GM18502 (cell line): ENCODE data around the gene SREBF2.
A peak's percentile ranks its signal among the peaks of the same experiment; 100 is the strongest.
"Not testable (repeated sequence)": the region's sequence is repeated elsewhere in the genome, so short reads cannot be mapped to it uniquely, and the experiment has no call there.

ENCODE experiments used
- ATAC-seq: cut with Tn5 transposase; IDR thresholded peaks from one replicate; pipeline ENCODE4 v1.9.1; 2021; ENCODE audit warnings: mild to moderate bottlenecking; ENCODE audit not compliant: unreplicated experiment, poor library complexity

The SREBF2 gene

DNA sequence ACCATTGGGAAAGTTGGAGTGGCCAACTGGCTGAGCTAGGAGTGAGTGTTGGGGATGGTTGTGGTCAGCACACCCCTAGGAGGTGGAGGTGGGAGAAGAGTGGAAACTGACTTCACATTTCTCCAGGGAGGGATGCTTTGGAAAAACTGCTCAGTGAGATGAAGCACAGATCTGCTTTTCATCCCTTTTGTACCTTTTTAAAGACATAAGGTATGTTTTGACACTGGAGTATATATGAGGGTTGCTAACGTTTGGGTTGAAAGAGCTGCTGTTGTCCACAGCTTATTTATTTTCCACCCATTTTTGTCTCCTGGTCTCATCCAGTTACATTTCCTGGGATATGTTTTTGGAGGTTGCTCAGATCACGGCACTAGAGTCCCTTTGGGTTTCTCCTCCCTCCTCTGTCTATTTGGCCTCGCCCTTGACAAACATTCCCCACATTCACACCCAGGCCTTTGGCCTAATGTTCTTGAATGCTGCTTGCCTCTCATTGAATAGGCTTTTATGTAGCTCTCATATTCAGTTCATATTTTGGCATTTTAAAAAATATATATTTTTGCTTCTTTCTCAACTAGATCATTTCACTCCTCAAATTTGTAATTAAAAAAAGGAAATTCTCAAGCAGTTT lies 8.3 kb downstream of the SREBF2 start:
- ATAC-seq = no peak

DNA sequence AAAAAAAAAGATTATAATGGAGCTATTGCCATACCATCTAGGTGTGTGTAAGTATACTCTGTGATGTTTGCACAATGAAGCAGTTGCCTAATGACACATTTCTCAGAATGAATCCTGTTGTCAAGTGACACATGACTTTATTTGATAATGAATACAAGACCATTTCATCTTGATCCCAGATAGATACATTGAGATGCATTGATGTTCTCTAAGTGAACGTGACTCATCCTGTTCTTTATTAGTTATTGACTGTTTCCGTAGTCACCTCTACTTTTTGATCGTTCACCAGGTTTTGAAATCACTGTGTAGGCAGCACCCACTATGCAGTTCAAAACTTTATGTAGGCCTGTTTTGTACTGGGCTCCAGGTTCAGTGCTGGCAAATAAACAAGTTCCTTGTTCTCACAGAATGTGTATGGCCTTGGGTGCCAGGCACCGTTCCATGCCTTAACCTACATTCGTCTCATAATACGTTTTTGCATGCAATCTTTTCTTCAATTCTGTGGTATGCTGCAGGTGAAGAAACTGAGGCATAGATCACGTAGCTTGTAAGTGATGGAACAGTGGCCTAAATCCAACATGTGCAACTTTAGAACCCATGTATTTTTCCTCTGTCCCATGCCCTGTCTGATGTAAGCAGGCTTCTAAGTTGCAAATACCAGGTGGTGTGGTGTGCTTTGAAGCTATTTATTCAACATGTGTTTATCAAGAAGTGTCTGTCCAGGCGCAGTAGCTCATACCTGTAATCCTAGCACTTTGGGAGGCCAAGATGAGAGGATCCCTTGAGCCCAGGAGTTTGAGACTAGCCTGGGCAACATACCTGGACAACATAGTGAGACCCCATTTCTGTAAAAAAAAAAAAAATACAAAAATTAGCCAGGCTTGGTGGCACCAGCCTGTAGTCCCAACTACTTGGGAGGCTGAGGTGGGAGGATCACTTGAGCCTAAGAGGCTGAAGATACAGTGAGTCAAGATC lies 10.4 kb downstream of the SREBF2 start:
- ATAC-seq = no peak

DNA sequence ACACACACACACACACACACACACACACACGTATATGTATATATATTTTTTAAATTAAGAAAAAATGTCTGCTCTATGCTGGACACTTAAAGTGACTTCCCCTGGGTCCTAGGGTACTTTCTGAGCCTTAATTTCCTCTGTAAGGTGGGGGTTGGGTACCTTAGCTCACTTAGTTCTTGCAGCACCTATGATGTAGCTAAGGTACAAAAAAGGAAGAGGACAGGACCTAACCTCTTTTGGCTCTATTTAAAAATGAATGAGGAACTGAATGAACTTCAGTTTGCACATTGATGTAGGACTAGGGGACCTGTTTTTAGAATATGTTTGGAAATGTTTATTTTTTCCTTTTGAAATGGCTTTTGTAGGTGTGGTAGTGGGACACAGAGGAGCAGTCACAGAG lies 11.1 kb downstream of the SREBF2 start:
- ATAC-seq = no peak

DNA sequence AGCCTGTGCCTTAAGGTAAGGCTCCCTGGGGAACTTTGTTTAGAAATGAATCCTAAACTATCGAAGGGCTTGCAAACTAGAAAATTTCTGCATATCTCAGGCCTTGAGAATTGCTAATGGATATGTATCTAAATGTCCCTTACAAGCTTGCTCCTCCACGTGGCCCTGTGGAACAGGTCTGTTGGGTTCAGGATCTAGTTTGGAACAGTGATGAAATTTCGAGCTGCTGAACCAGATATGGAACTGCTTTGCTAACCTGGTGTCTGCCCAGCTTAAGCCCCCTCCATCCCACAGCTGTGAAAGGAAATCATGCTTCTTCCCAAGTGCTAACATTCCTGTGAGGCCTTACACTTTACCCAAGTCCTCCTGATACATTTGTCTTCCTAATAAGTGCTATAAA lies 11.6 kb downstream of the SREBF2 start:
- ATAC-seq = no peak

GRCh38 chr22:41845380-41846267 lies 12.7 kb downstream of the SREBF2 start:
- no peak for ATAC-seq

DNA sequence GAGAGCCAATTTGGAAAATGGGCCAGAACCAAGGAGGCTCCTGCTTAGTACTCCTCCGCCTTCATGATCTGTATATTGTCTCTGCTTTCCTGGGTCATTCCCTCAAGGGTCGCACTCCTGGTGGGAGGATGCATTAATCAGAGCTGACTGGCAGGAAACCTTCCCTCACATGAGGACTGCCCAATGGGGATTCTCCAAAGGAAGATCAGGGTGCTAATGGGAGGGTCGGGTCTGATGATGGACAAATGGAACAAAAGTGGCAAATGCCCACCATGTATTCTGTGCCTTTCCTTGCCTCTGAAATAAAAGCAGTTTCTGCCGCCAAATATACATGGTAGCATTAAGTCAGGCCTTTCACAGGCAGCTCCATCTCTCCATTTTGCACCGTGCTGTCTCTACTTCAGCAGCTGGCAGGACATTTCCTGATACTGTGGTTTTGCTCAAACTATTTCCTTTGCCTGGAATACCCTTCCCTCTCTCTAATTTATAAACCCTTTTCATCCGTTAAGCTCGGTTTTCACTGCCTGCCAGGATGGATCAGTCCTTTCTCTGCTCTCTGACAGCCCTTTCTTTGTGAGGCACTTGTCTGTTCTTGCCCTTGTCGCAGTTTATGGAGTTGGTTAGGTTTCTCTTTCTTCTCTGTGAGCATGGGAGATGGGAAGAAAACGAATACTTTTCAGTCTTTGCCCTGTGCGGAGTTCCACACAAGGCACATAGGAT lies 13.5 kb downstream of the SREBF2 start:
- ATAC-seq = no peak

GRCh38 chr22:41847300-41847699 lies 14.4 kb downstream of the SREBF2 start:
- no peak for ATAC-seq

DNA sequence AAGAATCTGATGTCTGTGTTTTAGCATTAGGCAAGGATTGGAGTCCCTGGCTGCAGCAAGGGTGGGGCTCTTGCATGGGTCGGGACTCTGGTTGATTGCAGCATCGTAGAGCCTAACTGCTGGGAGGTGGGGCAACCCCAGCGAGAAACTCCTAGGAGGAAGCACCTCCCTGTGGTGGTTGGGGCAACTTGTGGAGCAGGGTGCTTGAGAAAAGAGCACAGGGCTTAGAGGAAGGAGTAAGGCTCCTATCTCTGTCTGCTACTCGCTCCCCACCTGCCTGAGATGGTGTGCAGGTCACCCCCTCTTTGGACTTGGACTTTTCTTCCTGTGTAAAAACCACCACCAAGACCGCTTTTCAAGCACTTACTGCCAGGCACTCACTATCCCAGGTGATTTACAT lies 15.6 kb downstream of the SREBF2 start:
- ATAC-seq = no peak

DNA sequence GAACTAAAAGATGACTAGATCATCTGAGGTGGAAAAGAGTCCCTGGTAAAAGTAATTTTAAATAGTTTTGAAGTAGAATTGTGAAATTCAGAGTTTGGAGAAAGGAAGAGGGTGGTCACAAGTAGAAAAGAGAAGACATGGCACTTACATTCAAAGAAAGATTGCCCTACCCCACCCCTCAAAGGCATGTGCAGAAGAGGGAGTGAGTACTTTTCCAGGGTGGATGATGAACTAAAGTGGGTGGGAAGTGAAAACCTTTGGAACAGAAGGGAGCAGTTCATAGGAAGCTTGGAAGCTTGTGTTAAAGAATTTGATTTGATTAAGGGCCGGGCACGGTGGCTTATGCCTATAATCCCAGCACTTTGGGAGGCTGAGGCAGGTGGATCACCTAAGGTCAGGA lies 23.6 kb downstream of the SREBF2 start:
- no peak for ATAC-seq

DNA sequence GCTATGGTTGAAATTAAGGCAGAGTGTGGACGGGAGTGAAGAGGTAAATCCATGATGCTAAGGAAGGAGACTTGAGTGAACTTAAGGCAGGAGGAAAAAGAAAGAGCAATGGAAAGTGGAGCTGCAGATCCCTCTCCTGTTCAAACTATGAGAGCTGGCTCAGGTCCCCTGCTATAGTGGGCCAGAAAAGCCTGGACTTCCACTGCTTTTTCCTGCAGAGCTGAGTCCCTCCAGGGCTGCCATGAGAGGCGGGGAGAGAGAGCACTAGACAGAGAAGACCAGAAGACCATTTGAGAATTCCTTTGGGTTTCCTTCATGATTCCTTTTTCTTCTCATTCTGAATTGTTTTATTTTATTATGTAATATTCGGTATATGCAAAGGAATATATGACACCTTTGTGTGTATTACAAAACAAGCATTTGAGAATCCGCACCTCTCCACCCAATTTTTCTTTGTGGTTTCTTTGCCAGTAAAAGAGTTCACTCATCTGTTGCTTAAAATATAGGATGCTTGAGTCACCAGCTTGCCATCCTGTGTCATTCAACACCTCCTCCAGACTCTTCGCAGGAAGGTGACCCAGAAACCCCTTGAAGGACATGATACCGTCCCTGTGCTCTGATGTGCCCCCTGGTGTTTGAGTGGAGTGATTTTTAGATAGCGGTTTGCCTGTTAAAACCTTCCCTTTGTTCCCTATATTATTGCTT lies 24.4 kb downstream of the SREBF2 start:
- no peak for ATAC-seq

DNA sequence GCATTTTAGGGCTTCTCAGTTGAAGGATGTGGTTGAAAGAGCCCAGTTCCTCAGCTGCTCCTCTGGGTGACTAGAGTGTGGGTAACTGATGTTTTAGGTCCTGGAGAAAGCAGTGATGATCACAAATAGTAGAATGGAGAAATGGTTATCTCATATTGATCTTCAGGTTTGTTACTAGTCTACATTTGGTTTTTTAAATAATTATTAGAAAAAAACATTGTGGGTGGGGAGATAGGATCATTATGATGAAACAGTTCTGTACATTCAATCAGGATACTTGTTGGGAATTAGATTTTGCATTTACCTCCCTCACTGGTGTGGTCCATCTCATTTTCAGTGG lies 24.9 kb downstream of the SREBF2 start:
- ATAC-seq = no peak

DNA sequence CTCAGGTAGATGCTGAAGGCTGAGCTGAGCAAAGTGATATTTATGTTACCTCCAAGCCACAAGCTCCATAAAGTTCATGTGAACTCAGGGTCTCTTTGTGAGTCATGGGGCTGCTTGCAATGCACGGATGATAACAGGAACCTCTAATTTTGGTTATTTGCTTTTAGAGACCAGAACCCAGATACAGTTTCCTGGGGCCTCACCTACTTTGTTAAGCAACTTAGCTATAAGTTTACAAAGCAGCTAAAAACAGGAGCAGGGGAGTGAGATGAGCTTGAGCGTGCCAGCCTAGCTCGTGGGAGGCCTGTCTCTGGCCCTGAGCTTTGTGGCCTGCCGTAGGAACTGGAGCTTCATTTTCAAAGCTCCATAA lies 29.2 kb downstream of the SREBF2 start:
- ATAC-seq = peak; percentile 45

GRCh38 chr22:41862530-41863266 lies 29.8 kb downstream of the SREBF2 start:
- ATAC-seq = peak; percentile 63

GRCh38 chr22:41863472-41863871 lies 30.6 kb downstream of the SREBF2 start:
- no peak for ATAC-seq

GRCh38 chr22:41868556-41868955 lies 35.7 kb downstream of the SREBF2 start:
- no peak for ATAC-seq

GRCh38 chr22:41870081-41870480 lies 37.2 kb downstream of the SREBF2 start:
- ATAC-seq = not testable (repeated sequence)

DNA sequence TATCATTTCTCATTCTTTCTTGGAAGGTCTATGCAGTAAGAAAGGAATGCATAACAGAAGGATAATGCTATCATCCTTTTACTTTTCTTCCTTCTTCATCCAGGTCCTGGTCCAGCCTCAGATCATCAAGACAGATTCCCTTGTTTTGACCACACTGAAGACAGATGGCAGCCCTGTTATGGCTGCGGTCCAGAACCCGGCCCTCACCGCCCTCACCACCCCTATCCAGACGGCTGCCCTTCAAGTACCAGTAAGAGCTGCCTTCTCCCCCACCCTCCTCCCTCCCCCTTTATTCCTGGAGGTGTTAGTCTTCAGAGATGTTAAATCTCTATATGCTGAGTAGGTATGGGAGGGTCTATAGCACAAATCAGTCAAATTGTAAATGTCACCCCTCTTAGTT lies 37.9 kb downstream of the SREBF2 start:
- ATAC-seq = no peak

DNA sequence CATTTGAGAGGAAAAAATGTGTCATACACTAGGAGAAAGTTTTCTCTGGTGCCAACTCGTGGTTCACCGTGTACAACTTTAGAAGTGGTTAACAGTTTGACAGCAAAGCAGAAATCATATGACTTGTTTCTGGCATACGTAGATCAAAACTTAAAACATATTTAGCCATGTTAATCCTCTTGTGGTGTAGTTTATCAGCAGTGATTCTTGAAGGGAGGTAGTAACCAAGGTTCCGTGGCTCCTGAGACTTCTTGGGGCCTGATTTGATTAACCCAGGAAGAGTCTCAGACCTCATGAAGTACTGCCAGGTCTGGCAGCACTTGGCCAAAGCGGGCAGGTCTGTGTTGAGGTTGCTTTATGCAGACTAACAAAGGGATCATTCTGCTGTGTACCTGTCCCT lies 40.5 kb downstream of the SREBF2 start:
- ATAC-seq = no peak

- ATAC-seq = no peak
These were observed 41.2 kb downstream of the SREBF2 start for GRCh38 chr22:41874090-41874489.
